ENCODE measurements around the gene CPS1.

- TF ChIP-seq CTCF (conservative IDR thresholded peaks at IDR 0.05 in 1 of 2, IDR thresholded peaks at IDR 0.05 in 1 of 2; ENCODE audit: extremely low read depth in 1 of 2, insufficient read depth in 1 of 2, low read depth in 1 of 2, low read length in 2 of 2) (no peak), EZH2 (IDR thresholded peaks at IDR 0.05; ENCODE audit: borderline replicate concordance, low read length) (no peak)
Measured at GRCh38 chr2:210524533-210524932, 31.9 kb upstream of the CPS1 start.
